GM23338 (cell line): Measurements from ENCODE around the gene TAF13. TPM values are rescaled to one million over a fixed set of nuclear protein-coding genes. Genes with fewer than 3 reads are reported as not detected.

Source experiments
- ATAC-seq: fragments of 200-7000 bp; cut with Tn5 transposase; 3 replicates; pipeline ENCODE4 v1.9.1; 2020
- DNase-seq: peaks from one replicate; pipeline ENCODE4 v3.0.0-alpha.2; 2015; ENCODE audit warnings: low spot score
- H2AFZ ChIP-seq: fragments of 200-600 bp; sonication (generic); 2 replicates; pipeline ENCODE4 v1.8.0; 2016; ENCODE audit warnings: antibody characterized with exemption, mild to moderate bottlenecking, moderate library complexity
- H3F3A ChIP-seq: fragments of 200-600 bp; sonication (generic); replicated peaks from 2 replicates; pipeline ENCODE4 v1.8.0; 2017; ENCODE audit warnings: antibody characterized with exemption, mixed run types, low read depth
- H3K27ac ChIP-seq: fragments of 200-600 bp; sonication (generic); 2 replicates; pipeline ENCODE4 v1.6.1; 2016; ENCODE audit warnings: low read depth
- H3K27me3 ChIP-seq: fragments of 200-600 bp; sonication (generic); 2 replicates; pipeline ENCODE4 v1.8.0; 2016; ENCODE audit warnings: mild to moderate bottlenecking, mixed run types, moderate library complexity; ENCODE audit not compliant: insufficient read depth
- H3K36me3 ChIP-seq: fragments of 200-600 bp; sonication (generic); 2 replicates; pipeline ENCODE4 v1.8.0; 2016; ENCODE audit warnings: mild to moderate bottlenecking; ENCODE audit not compliant: insufficient read depth
- H3K4me1 ChIP-seq: fragments of 200-600 bp; sonication (generic); 2 replicates; pipeline ENCODE4 v1.8.0; 2016; ENCODE audit warnings: mild to moderate bottlenecking, moderate library complexity; ENCODE audit not compliant: insufficient read depth
- H3K4me2 ChIP-seq: fragments of 200-600 bp; sonication (generic); 2 replicates; pipeline ENCODE4 v1.7.1; 2017; ENCODE audit warnings: mixed run types
- H3K4me3 ChIP-seq: fragments of 200-600 bp; sonication (generic); 2 replicates; pipeline ENCODE4 v1.6.1; 2016; ENCODE audit warnings: mixed run types
- H3K79me2 ChIP-seq: fragments of 200-600 bp; sonication (generic); replicated peaks from 2 replicates; pipeline ENCODE4 v1.8.0; 2017; ENCODE audit warnings: mild to moderate bottlenecking; ENCODE audit not compliant: insufficient read depth
- H3K9me2 ChIP-seq: fragments of 200-600 bp; sonication (generic); 2 replicates; pipeline ENCODE4 v1.8.0; 2017; ENCODE audit not compliant: insufficient read depth
- H4K20me1 ChIP-seq: fragments of 200-600 bp; sonication (generic); replicated peaks from 2 replicates; pipeline ENCODE4 v1.8.0; 2017; ENCODE audit warnings: mild to moderate bottlenecking; ENCODE audit not compliant: insufficient read depth
- H3K27ac Mint-ChIP-seq: 2 replicates; pipeline ENCODE4 v1.8.0; 2020; ENCODE audit warnings: inconsistent platforms, mild to moderate bottlenecking, moderate library complexity, mixed read lengths
- H3K27me3 Mint-ChIP-seq: 3 replicates; pipeline ENCODE4 v1.8.0; 2022; ENCODE audit warnings: low read depth, mild to moderate bottlenecking, moderate library complexity, mixed read lengths, inconsistent platforms; ENCODE audit not compliant: insufficient read depth, poor library complexity
- H3K36me3 Mint-ChIP-seq: 3 replicates; pipeline ENCODE4 v1.8.0; 2021; ENCODE audit warnings: low read depth, mild to moderate bottlenecking, inconsistent platforms, moderate library complexity, mixed read lengths
- H3K4me1 Mint-ChIP-seq: 3 replicates; pipeline ENCODE4 v1.8.0; 2020; ENCODE audit warnings: mild to moderate bottlenecking, inconsistent platforms, mixed read lengths
- H3K4me3 Mint-ChIP-seq: 3 replicates; pipeline ENCODE4 v1.8.0; 2021; ENCODE audit warnings: moderate library complexity, mild to moderate bottlenecking, inconsistent platforms, mixed read lengths
- H3K9me3 Mint-ChIP-seq: 3 replicates; pipeline ENCODE4 v1.8.0; 2020; ENCODE audit warnings: moderate library complexity, mild to moderate bottlenecking, inconsistent platforms, mixed read lengths
- CREB1 ChIP-seq: fragments of 250-450 bp; sonication (Bioruptor Pico); IDR thresholded peaks from 2 replicates; pipeline ENCODE4 v1.5.0; 2020; ENCODE audit warnings: low read depth, mild to moderate bottlenecking, moderate library complexity
- CTCF ChIP-seq, 2 experiments: fragments of 200-600 bp in 1 of 2; sonication (generic) in 1 of 2; conservative IDR thresholded peaks; 2 replicates each; pipeline versions ENCODE4 v1.5.1 to v1.6.1; 2016 to 2017; ENCODE audit warnings: antibody characterized with exemption in 2 of 2, low read depth in 2 of 2, mild to moderate bottlenecking in 2 of 2, moderate library complexity in 1 of 2
- ETS1 ChIP-seq: IDR thresholded peaks from 2 replicates; pipeline ENCODE4 v1.6.1; 2016; ENCODE audit warnings: antibody characterized with exemption
- EZH2 ChIP-seq: fragments of 200-600 bp; sonication (generic); IDR thresholded peaks from one replicate; pipeline ENCODE4 v1.8.0; 2017; ENCODE audit warnings: antibody characterized with exemption, mild to moderate bottlenecking, low read depth; ENCODE audit not compliant: unreplicated experiment
- EZH2phosphoT487 ChIP-seq: fragments of 200-600 bp; sonication (generic); IDR thresholded peaks from one replicate; pipeline ENCODE4 v1.8.1; 2018; ENCODE audit warnings: antibody characterized with exemption; ENCODE audit not compliant: unreplicated experiment
- JUNB ChIP-seq: IDR thresholded peaks from one replicate; pipeline ENCODE4 v1.6.1; 2016; ENCODE audit warnings: antibody characterized with exemption; ENCODE audit not compliant: unreplicated experiment
- NANOG ChIP-seq: IDR thresholded peaks from 2 replicates; pipeline ENCODE4 v1.6.1; 2016; ENCODE audit warnings: antibody characterized with exemption, borderline replicate concordance
- POLR2AphosphoS5 ChIP-seq: IDR thresholded peaks from 2 replicates; pipeline ENCODE4 v1.6.1; 2016; ENCODE audit warnings: antibody characterized with exemption, low read depth
- REST ChIP-seq: IDR thresholded peaks from one replicate; pipeline ENCODE4 v1.6.1; 2018; ENCODE audit warnings: antibody characterized with exemption; ENCODE audit not compliant: unreplicated experiment
- STAT1 ChIP-seq: IDR thresholded peaks from one replicate; pipeline ENCODE4 v1.6.1; 2016; ENCODE audit warnings: antibody characterized with exemption; ENCODE audit not compliant: unreplicated experiment
- ZNF114 ChIP-seq: fragments of 250-450 bp; sonication (Bioruptor Pico); IDR thresholded peaks from 2 replicates; pipeline ENCODE4 v1.5.0; 2020; ENCODE audit warnings: mild to moderate bottlenecking, moderate library complexity
- ZNF331 ChIP-seq: fragments of 250-450 bp; sonication (Bioruptor Pico); IDR thresholded peaks from 2 replicates; pipeline ENCODE4 v1.5.0; 2020; ENCODE audit warnings: low read depth, mild to moderate bottlenecking, moderate library complexity
- ZNF462 ChIP-seq: fragments of 250-450 bp; sonication (Bioruptor Pico); IDR thresholded peaks from 2 replicates; pipeline ENCODE4 v1.5.0; 2020; ENCODE audit warnings: mild to moderate bottlenecking, moderate library complexity
- polyA plus RNA-seq: library from polyadenylated mRNA; unstranded; fragments of >200 nt; fragmentation: Nextera tagmentation; extraction: Ambion mirVana; gene quantifications from 2 replicates; pipeline ENCODE4 v1.2.1, GENCODE V29; 2016
- total RNA-seq: library from RNA; depleted of rRNA; stranded (reverse); fragments of >200 nt; shearing (Covaris generic); gene quantifications from 2 replicates; pipeline ENCODE4 v1.2.3, GENCODE V29; 2014

Gene TAF13
- total and polyA plus RNA-seq, 2 experiments from 2014 or later, result 43.7 to 55.8 TPM

GRCh38 chr1:109048335-109048734, 27.5 kb downstream of the TAF13 start:
- H3K9me2 ChIP-seq, result no peaks in the 10 kb centered on the region
- Mint-ChIP-seq H3K27me3 (peaks cover 4% of the 10 kb centered on the region), H3K27ac (no peak overlapping the region), H3K4me1 (no peaks in the 10 kb centered on the region), H3K36me3 (no peaks in the 10 kb centered on the region), H3K4me3 (no peak overlapping the region), H3K9me3 (peaks cover 5% of the 10 kb centered on the region; the same call in 1 of the 3 replicates)
- no peaks in the 10 kb centered on the region for H3K79me2 ChIP-seq
- H3F3A ChIP-seq, result no peaks in the 10 kb centered on the region
- DNase-seq (no peak), ATAC-seq (no peak)
- no peak overlapping the region for H3K27ac ChIP-seq
- no peak overlapping the region for H2AFZ ChIP-seq
- H3K4me3 ChIP-seq, result no peak overlapping the region
- H3K4me2 ChIP-seq, result no peak overlapping the region
- TF ChIP-seq ZNF114 (CRISPR knock-in tag) (no peak), REST (no peak), ZNF331 (CRISPR knock-in tag) (no peak), POLR2AphosphoS5 (no peak), EZH2phosphoT487 (no peak), JUNB (no peak), NANOG (no peak), ETS1 (no peak), CREB1 (CRISPR knock-in tag) (no peak), CTCF (conservative IDR thresholded peaks at IDR 0.05; ENCODE audit: low read depth in 2 of 2) (no peak), ZNF462 (CRISPR knock-in tag) (no peak), STAT1 (no peak), EZH2 (no peak)
- no peaks in the 10 kb centered on the region for H3K27me3 ChIP-seq
- no peaks in the 10 kb centered on the region for H4K20me1 ChIP-seq
- H3K36me3 ChIP-seq, result no peaks in the 10 kb centered on the region
- H3K4me1 ChIP-seq, result no peaks in the 10 kb centered on the region
